ENCODE data around the gene ERICH6.
A peak's percentile ranks its signal among the peaks of the same experiment; 100 is the strongest.

ERICH6 gene

GRCh38 chr3:150729682-150730360, 26.1 kb upstream of the ERICH6 start:
- no peaks in the 10 kb centered on the region for H3K27me3 ChIP-seq (ENCODE audit: low read depth)
- H3K4me1 ChIP-seq, result no peaks in the 10 kb centered on the region
- no peaks in the 10 kb centered on the region for H3K36me3 ChIP-seq (replicated peaks)
- DNase-seq (ENCODE audit: low spot score in 2 of 2), result no peak
- H3K9me3 ChIP-seq, result no peaks in the 10 kb centered on the region
- no peak overlapping the region for H3K4me3 ChIP-seq
- in situ Hi-C loops (cut with MboI; ENCODE audit: low sequenced_read_pairs), result no loop called here

- Histone ChIP-seq H3K27me3 (ENCODE audit: low read depth) (no peaks in the 10 kb centered on the region), H3K9me3 (no peaks in the 10 kb centered on the region), H3K4me1 (no peaks in the 10 kb centered on the region), H3K36me3 (replicated peaks) (no peaks in the 10 kb centered on the region), H3K4me3 (no peak overlapping the region)
- no peak for DNase-seq (ENCODE audit: low spot score in 2 of 2)
- in situ Hi-C loops (cut with MboI; ENCODE audit: low sequenced_read_pairs), result no loop called here
Observed at GRCh38 chr3:150727653-150728502, 24.2 kb upstream of the ERICH6 start.

- in situ Hi-C loops (cut with MboI; ENCODE audit: low sequenced_read_pairs), result no loop called here
- no peak for DNase-seq (ENCODE audit: low spot score in 2 of 2)
- Histone ChIP-seq H3K27me3 (ENCODE audit: low read depth) (no peaks in the 10 kb centered on the region), H3K4me1 (no peaks in the 10 kb centered on the region), H3K4me3 (no peak overlapping the region), H3K9me3 (no peaks in the 10 kb centered on the region), H3K36me3 (replicated peaks) (no peaks in the 10 kb centered on the region)
Observed at GRCh38 chr3:150725548-150725947, 21.8 kb upstream of the ERICH6 start.

GRCh38 chr3:150723946-150724345, 20.2 kb upstream of the ERICH6 start:
- Histone ChIP-seq H3K9me3 (no peaks in the 10 kb centered on the region), H3K4me3 (no peak overlapping the region), H3K27me3 (ENCODE audit: low read depth) (no peaks in the 10 kb centered on the region), H3K4me1 (no peaks in the 10 kb centered on the region), H3K36me3 (replicated peaks) (no peaks in the 10 kb centered on the region)
- in situ Hi-C loops (cut with MboI; ENCODE audit: low sequenced_read_pairs), result no loop called here
- no peak for DNase-seq (ENCODE audit: low spot score in 2 of 2)

GRCh38 chr3:150722267-150722666, 18.5 kb upstream of the ERICH6 start:
- no peaks in the 10 kb centered on the region for H3K36me3 ChIP-seq (replicated peaks)
- no peaks in the 10 kb centered on the region for H3K4me1 ChIP-seq
- H3K4me3 ChIP-seq, result no peak overlapping the region
- no peaks in the 10 kb centered on the region for H3K9me3 ChIP-seq
- no peak for DNase-seq (ENCODE audit: low spot score in 2 of 2)
- in situ Hi-C loops (cut with MboI; ENCODE audit: low sequenced_read_pairs), result no loop called here
- no peaks in the 10 kb centered on the region for H3K27me3 ChIP-seq (ENCODE audit: low read depth)

- Histone ChIP-seq H3K36me3 (replicated peaks) (no peaks in the 10 kb centered on the region), H3K4me3 (no peak overlapping the region), H3K27me3 (ENCODE audit: low read depth) (no peaks in the 10 kb centered on the region), H3K4me1 (no peaks in the 10 kb centered on the region), H3K9me3 (no peaks in the 10 kb centered on the region)
- DNase-seq (ENCODE audit: low spot score in 2 of 2), result peak; percentile 28 to 68
- in situ Hi-C loops (cut with MboI; ENCODE audit: low sequenced_read_pairs), result no loop called here
Observed at GRCh38 chr3:150721285-150722130, 17.8 kb upstream of the ERICH6 start.

GRCh38 chr3:150720444-150720843, 16.7 kb upstream of the ERICH6 start:
- in situ Hi-C loops (cut with MboI; ENCODE audit: low sequenced_read_pairs), result no loop called here
- no peak for DNase-seq (ENCODE audit: low spot score in 2 of 2)
- no peaks in the 10 kb centered on the region for H3K4me1 ChIP-seq
- H3K36me3 ChIP-seq (replicated peaks), result no peaks in the 10 kb centered on the region
- no peaks in the 10 kb centered on the region for H3K9me3 ChIP-seq
- H3K27me3 ChIP-seq (ENCODE audit: low read depth), result no peaks in the 10 kb centered on the region
- H3K4me3 ChIP-seq, result no peak overlapping the region

- in situ Hi-C loops (cut with MboI; ENCODE audit: low sequenced_read_pairs), result no loop called here
- Histone ChIP-seq H3K4me3 (no peak overlapping the region), H3K27me3 (ENCODE audit: low read depth) (no peaks in the 10 kb centered on the region), H3K9me3 (no peaks in the 10 kb centered on the region), H3K36me3 (replicated peaks) (no peaks in the 10 kb centered on the region), H3K4me1 (no peaks in the 10 kb centered on the region)
- DNase-seq (ENCODE audit: low spot score in 2 of 2), result no peak
Observed at GRCh38 chr3:150710097-150710496, 6.4 kb upstream of the ERICH6 start.

- no peaks in the 10 kb centered on the region for H3K36me3 ChIP-seq (replicated peaks)
- peak overlapping the region; percentile 33 for H3K4me3 ChIP-seq
- in situ Hi-C loops (cut with MboI; ENCODE audit: low sequenced_read_pairs), result no loop called here
- no peaks in the 10 kb centered on the region for H3K27me3 ChIP-seq (ENCODE audit: low read depth)
- DNase-seq (ENCODE audit: low spot score in 2 of 2), result no peak
- no peaks in the 10 kb centered on the region for H3K9me3 ChIP-seq
- peaks cover 5% of the 10 kb centered on the region; the same call in 1 of the 2 replicates for H3K4me1 ChIP-seq
Observed at GRCh38 chr3:150703299-150703755, 393 bp downstream of the ERICH6 start.

GRCh38 chr3:150699068-150699639, 4.6 kb downstream of the ERICH6 start:
- Histone ChIP-seq H3K27me3 (ENCODE audit: low read depth) (no peaks in the 10 kb centered on the region), H3K9me3 (no peaks in the 10 kb centered on the region), H3K4me3 (no peak overlapping the region), H3K36me3 (replicated peaks) (no peaks in the 10 kb centered on the region), H3K4me1 (peaks cover 3% of the 10 kb centered on the region; the same call in 1 of the 2 replicates)
- no peak for DNase-seq (ENCODE audit: low spot score in 2 of 2)
- in situ Hi-C loops (cut with MboI; ENCODE audit: low sequenced_read_pairs), result no loop called here

- Histone ChIP-seq H3K4me1 (no peaks in the 10 kb centered on the region), H3K27me3 (ENCODE audit: low read depth) (no peaks in the 10 kb centered on the region), H3K4me3 (no peak overlapping the region), H3K36me3 (replicated peaks) (no peaks in the 10 kb centered on the region), H3K9me3 (peaks cover 7% of the 10 kb centered on the region)
- DNase-seq (ENCODE audit: low spot score in 2 of 2), result no peak
- in situ Hi-C loops (cut with MboI; ENCODE audit: low sequenced_read_pairs), result no loop called here
Observed at GRCh38 chr3:150697646-150698045, 6.1 kb downstream of the ERICH6 start.

GRCh38 chr3:150691414-150692040, 12.2 kb downstream of the ERICH6 start:
- no peak for DNase-seq (ENCODE audit: low spot score in 2 of 2)
- Histone ChIP-seq H3K27me3 (ENCODE audit: low read depth) (no peaks in the 10 kb centered on the region), H3K36me3 (replicated peaks) (no peaks in the 10 kb centered on the region), H3K4me3 (no peak overlapping the region), H3K4me1 (no peaks in the 10 kb centered on the region), H3K9me3 (peaks cover 10% of the 10 kb centered on the region)
- in situ Hi-C loops (cut with MboI; ENCODE audit: low sequenced_read_pairs), result no loop called here

GRCh38 chr3:150687613-150688012, 16.1 kb downstream of the ERICH6 start:
- in situ Hi-C loops (cut with MboI; ENCODE audit: low sequenced_read_pairs), result no loop called here
- peaks cover 3% of the 10 kb centered on the region; the same call in 1 of the 2 replicates for H3K9me3 ChIP-seq
- DNase-seq (ENCODE audit: low spot score in 2 of 2), result no peak
- no peaks in the 10 kb centered on the region for H3K36me3 ChIP-seq (replicated peaks)
- H3K4me3 ChIP-seq, result no peak overlapping the region
- H3K4me1 ChIP-seq, result no peaks in the 10 kb centered on the region
- peaks cover 4% of the 10 kb centered on the region; the same call in 1 of the 2 replicates for H3K27me3 ChIP-seq (ENCODE audit: low read depth)

Measured in HAP-1 (cell line).